GM23248 (cell line): ENCODE measurements around the gene EXOC7. TPM values are rescaled to one million over a fixed set of nuclear protein-coding genes. Genes with fewer than 3 reads are reported as not detected.

Source experiments
- DNase-seq: peaks from one replicate; pipeline ENCODE4 v3.0.0-alpha.2; 2015
- H2AFZ ChIP-seq: fragments of 200-600 bp; sonication (generic); 2 replicates; pipeline ENCODE4 v1.6.1; 2016; ENCODE audit warnings: antibody characterized with exemption
- H3F3A ChIP-seq: fragments of 200-600 bp; sonication (generic); 2 replicates; pipeline ENCODE4 v1.6.1; 2016; ENCODE audit warnings: mild to moderate bottlenecking, antibody characterized with exemption, mixed run types; ENCODE audit not compliant: insufficient read depth
- H3K27ac ChIP-seq: fragments of 200-600 bp; sonication (generic); 2 replicates; pipeline ENCODE4 v1.5.1; 2016; ENCODE audit warnings: mild to moderate bottlenecking
- H3K27me3 ChIP-seq: fragments of 200-600 bp; sonication (generic); replicated peaks from 2 replicates; pipeline ENCODE4 v1.6.1; 2016; ENCODE audit warnings: mild to moderate bottlenecking; ENCODE audit not compliant: insufficient read depth
- H3K36me3 ChIP-seq: fragments of 200-600 bp; sonication (generic); 2 replicates; pipeline ENCODE4 v1.6.1; 2016; ENCODE audit warnings: low read depth, mild to moderate bottlenecking
- H3K4me1 ChIP-seq: fragments of 200-600 bp; sonication (generic); 2 replicates; pipeline ENCODE4 v1.6.1; 2016; ENCODE audit warnings: mild to moderate bottlenecking; ENCODE audit not compliant: insufficient read depth
- H3K4me2 ChIP-seq: fragments of 200-600 bp; sonication (generic); one replicate; pipeline ENCODE4 v1.6.1; 2016; ENCODE audit warnings: mild to moderate bottlenecking; ENCODE audit not compliant: unreplicated experiment
- H3K4me3 ChIP-seq: fragments of 200-600 bp; sonication (generic); 2 replicates; pipeline ENCODE4 v1.5.1; 2016; ENCODE audit warnings: mild to moderate bottlenecking
- H3K79me2 ChIP-seq: fragments of 200-600 bp; sonication (generic); 2 replicates; pipeline ENCODE4 v1.6.1; 2016; ENCODE audit warnings: mild to moderate bottlenecking; ENCODE audit not compliant: insufficient read depth
- H3K9ac ChIP-seq: fragments of 200-600 bp; sonication (generic); 2 replicates; pipeline ENCODE4 v1.6.1; 2016; ENCODE audit warnings: mild to moderate bottlenecking
- H3K9me2 ChIP-seq: fragments of 200-600 bp; sonication (generic); 2 replicates; pipeline ENCODE4 v1.6.1; 2016; ENCODE audit warnings: mixed run types, mild to moderate bottlenecking, moderate library complexity; ENCODE audit not compliant: insufficient read depth
- H3K9me3 ChIP-seq: fragments of 200-600 bp; sonication (generic); one replicate; pipeline ENCODE4 v1.6.1; 2017; ENCODE audit warnings: low read depth
- H4K20me1 ChIP-seq: fragments of 200-600 bp; sonication (generic); 2 replicates; pipeline ENCODE4 v1.6.0; 2016; ENCODE audit not compliant: insufficient read depth
- EZH2 ChIP-seq: fragments of 200-600 bp; sonication (generic); IDR thresholded peaks from 2 replicates; pipeline ENCODE4 v1.6.1; 2018; ENCODE audit warnings: antibody characterized with exemption, mild to moderate bottlenecking; ENCODE audit not compliant: insufficient read depth, poor library complexity, severe bottlenecking
- EZH2phosphoT487 ChIP-seq: fragments of 200-600 bp; sonication (generic); IDR thresholded peaks from 2 replicates; pipeline ENCODE4 v1.6.1; 2018; ENCODE audit warnings: antibody characterized with exemption, moderate library complexity, mild to moderate bottlenecking, low read depth; ENCODE audit not compliant: insufficient read depth
- WGBS, 2 experiments: methylation state at CpG; one replicate each; pipeline ENCODE4 v1.1.6; 2015 to 2017; ENCODE audit warnings: low lambda C conversion rate in 2 of 2, low coverage in 1 of 2; ENCODE audit errors: missing lambda C conversion rate in 2 of 2; 5-methylcytosine and 5-hydroxymethylcytosine counted together
- in situ Hi-C: fragments of 300-500 bp; cut with MboI; formaldehyde crosslinking; loops from 2 replicates; pipeline ENCODE4 v1.15.0; 2020
- polyA plus RNA-seq: library from polyadenylated mRNA; unstranded; fragments of >200 nt; fragmentation: Nextera tagmentation; extraction: Ambion mirVana; gene quantifications from 2 replicates; pipeline ENCODE4 v1.2.1, GENCODE V29; 2016
- total RNA-seq: library from RNA; depleted of rRNA; stranded (reverse); fragments of >200 nt; shearing (Covaris generic); gene quantifications from 2 replicates; pipeline ENCODE4 v1.2.3, GENCODE V29; 2014

Gene EXOC7
- total and polyA plus RNA-seq, 2 experiments from 2014 or later, result 88.0 to 101 TPM

- peaks cover 45% of the 10 kb centered on the region for H3K27me3 ChIP-seq
- H3K36me3 ChIP-seq, result no peaks in the 10 kb centered on the region
- H3K9ac ChIP-seq, result no peak overlapping the region
- no peak overlapping the region for H3K27ac ChIP-seq
- no peaks in the 10 kb centered on the region for H3K9me2 ChIP-seq
- TF ChIP-seq EZH2 (no peak), EZH2phosphoT487 (no peak)
- in situ Hi-C loops, result no loop called here
- WGBS, 2 experiments, result 49 to 50% methylated on average over 13 to 16 of the region's 16 CpGs
- no peaks in the 10 kb centered on the region for H4K20me1 ChIP-seq
- no peaks in the 10 kb centered on the region for H3K4me1 ChIP-seq
- no peaks in the 10 kb centered on the region for H3K9me3 ChIP-seq
- no peak overlapping the region for H3K4me3 ChIP-seq
- H2AFZ ChIP-seq, result no peak overlapping the region
- no peaks in the 10 kb centered on the region for H3F3A ChIP-seq
- no peaks in the 10 kb centered on the region for H3K79me2 ChIP-seq
- H3K4me2 ChIP-seq, result no peak overlapping the region
- DNase-seq, result no peak
Observed at GRCh38 chr17:76136276-76137000, 32.9 kb upstream of the EXOC7 start.

DNA sequence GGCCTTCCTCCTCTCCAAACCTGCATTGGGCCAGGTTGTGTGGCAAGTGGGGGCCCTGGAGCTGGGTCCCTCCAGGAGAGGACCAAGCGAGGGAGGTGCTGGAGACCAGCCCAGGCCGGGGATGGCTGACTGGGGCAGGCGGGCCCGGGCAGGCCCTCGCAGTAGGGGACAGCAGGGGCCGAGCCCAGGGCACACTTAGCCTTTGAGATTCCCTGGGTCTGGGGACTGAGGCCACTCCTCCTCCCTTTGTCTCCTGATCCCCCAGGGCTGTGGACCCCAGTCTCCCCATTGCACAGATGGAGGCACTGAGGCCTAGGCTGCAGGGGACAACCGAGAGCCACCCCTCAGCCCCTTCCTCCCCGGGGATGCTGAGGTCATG, 32.2 kb upstream of the EXOC7 start:
- Histone ChIP-seq H3K4me2 (no peak overlapping the region), H3K36me3 (no peaks in the 10 kb centered on the region), H3K4me1 (no peaks in the 10 kb centered on the region), H3F3A (no peaks in the 10 kb centered on the region), H2AFZ (no peak overlapping the region), H3K4me3 (no peak overlapping the region), H4K20me1 (no peaks in the 10 kb centered on the region), H3K27ac (no peak overlapping the region), H3K79me2 (no peaks in the 10 kb centered on the region), H3K9me3 (no peaks in the 10 kb centered on the region), H3K27me3 (peaks cover 51% of the 10 kb centered on the region), H3K9ac (no peak overlapping the region), H3K9me2 (no peaks in the 10 kb centered on the region)
- in situ Hi-C loops, result no loop called here
- DNase-seq, result no peak
- TF ChIP-seq EZH2phosphoT487 (no peak), EZH2 (no peak)
- 65 to 77% methylated on average over 8 of the region's 8 CpGs for WGBS, 2 experiments

DNA sequence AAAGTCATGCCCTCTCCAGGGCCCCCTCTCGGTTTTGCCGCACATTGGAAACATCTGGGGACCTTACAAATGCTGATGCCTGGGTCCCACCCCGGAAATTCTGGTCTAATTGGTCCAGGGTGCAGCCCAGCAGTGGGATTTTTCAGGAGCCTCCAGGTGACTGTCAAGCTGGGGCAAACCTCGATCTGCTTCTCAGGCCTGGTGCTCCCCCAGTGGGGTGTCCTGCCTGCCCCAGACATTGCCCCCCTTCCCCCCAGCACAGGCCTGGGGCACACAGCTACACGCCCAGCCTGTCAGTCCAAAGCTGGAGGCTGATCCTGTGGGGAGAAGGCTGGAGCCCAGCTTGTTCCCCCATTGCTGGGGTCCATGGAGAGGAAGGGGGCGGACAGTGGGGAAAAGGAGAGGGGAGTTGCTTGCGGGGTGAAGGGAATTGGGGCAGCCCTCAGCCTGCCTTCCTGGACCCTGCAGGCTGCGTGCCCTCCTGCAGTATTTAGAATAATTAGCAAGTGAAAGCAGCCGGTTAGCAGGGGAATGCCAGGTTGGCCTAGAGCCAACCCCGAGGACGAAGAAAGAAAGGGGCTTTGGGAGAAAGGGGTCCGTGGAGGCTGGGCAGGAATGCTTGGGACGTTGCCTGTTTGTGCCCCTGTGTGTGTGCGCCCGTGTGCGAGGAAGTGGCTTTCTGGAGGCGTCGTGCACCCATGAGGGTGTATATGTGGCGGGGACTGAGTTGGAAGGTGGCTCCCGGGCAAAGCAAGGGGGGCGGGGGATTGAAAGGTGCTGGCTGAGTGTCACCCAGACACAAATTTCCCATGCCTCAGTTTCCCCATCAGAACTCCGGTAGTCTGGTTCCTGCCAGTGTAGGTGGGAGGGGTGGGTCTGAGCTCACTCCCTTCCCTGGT, 31.6 kb upstream of the EXOC7 start:
- TF ChIP-seq EZH2 (no peak), EZH2phosphoT487 (no peak)
- Histone ChIP-seq H3K27me3 (peaks cover 48% of the 10 kb centered on the region), H3K36me3 (no peaks in the 10 kb centered on the region), H3K4me3 (no peak overlapping the region), H3K9me2 (no peaks in the 10 kb centered on the region), H3K9me3 (no peaks in the 10 kb centered on the region), H3K79me2 (no peaks in the 10 kb centered on the region), H3K4me2 (no peak overlapping the region), H3K9ac (no peak overlapping the region), H2AFZ (no peak overlapping the region), H3K4me1 (no peaks in the 10 kb centered on the region), H3F3A (no peaks in the 10 kb centered on the region), H3K27ac (no peak overlapping the region), H4K20me1 (no peaks in the 10 kb centered on the region)
- DNase-seq, result no peak
- in situ Hi-C loops, result no loop called here
- WGBS, 2 experiments, result 41 to 45% methylated on average over 20 to 22 of the region's 22 CpGs

GRCh38 chr17:76132574-76133338, 29.2 kb upstream of the EXOC7 start:
- Histone ChIP-seq H3K9me2 (no peaks in the 10 kb centered on the region), H3K4me2 (no peak overlapping the region), H3F3A (no peaks in the 10 kb centered on the region), H3K4me1 (no peaks in the 10 kb centered on the region), H4K20me1 (no peaks in the 10 kb centered on the region), H2AFZ (no peak overlapping the region), H3K9me3 (no peaks in the 10 kb centered on the region), H3K27ac (no peak overlapping the region), H3K79me2 (no peaks in the 10 kb centered on the region), H3K4me3 (no peak overlapping the region), H3K36me3 (no peaks in the 10 kb centered on the region), H3K9ac (no peak overlapping the region), H3K27me3 (peaks cover 30% of the 10 kb centered on the region)
- 38 to 57% methylated on average over 12 to 21 of the region's 21 CpGs for WGBS, 2 experiments
- DNase-seq, result no peak
- no peak for TF ChIP-seq EZH2phosphoT487
- no peak for TF ChIP-seq EZH2
- in situ Hi-C loops, result no loop called here
